CMK (cell line): Measurements from ENCODE around the gene ARMC3.

Source experiments
- DNase-seq: peaks from one replicate; pipeline ENCODE4 v3.0.0-alpha.2; 2010; ENCODE audit warnings: low read depth

ARMC3 gene

DNA sequence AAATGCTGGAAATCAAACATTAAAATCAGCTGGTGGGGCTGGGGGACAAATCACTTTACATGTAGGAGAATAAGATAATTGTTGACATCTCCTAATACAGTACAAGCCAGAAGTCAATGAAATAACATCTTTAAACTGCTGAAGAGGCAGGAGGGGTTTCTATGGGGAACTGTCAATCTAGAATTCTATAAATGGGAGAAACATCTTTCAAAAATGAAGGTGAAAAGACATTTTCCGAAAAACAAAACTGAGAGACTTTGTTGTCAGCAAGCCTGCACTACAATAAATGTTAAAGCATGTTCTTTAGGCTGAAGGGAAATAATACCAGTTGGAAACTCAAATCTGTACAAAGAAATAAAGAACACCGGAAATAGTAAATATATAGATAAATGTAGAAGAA, 150.3 kb downstream of the ARMC3 start:
- DNase-seq: no peak

DNA sequence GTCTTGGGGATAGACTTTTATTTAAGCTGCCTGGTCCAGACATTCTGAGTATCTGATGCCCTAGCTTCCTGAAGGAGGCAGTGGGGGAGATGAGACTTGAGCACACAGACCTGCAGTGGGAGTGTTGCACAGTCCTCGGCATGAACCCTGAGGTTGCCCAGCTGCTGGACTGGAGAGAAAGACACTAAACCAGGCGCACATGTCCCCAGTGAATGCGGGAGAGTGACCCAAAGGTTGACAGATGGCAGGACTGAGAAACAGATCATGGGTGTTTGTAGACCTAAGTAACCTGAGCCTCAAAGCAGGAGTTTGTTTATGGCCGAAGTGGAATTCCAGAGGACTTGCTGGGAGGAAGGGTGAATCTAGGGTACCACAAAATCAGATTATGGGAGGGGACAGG, 151.8 kb downstream of the ARMC3 start:
- DNase-seq: no peak

DNA sequence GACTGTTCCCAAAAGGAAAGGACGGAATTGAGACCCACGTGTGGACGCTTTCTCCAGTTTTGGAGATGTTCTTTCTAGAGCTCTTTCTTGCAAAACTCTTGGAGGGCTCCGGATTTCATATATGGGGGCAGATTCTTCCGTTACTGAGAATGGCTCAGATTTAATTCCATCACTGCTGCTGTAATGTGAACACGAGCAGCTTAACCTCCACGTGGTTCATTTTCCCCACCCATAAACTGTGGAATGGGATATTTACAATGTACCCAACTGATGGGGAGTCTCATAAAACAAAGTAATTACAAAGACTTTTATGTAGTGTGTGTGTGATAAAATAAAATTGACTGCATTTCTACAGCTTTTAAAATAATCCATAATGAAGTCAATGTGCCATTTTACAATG, 152.4 kb downstream of the ARMC3 start:
- DNase-seq: no peak

DNA sequence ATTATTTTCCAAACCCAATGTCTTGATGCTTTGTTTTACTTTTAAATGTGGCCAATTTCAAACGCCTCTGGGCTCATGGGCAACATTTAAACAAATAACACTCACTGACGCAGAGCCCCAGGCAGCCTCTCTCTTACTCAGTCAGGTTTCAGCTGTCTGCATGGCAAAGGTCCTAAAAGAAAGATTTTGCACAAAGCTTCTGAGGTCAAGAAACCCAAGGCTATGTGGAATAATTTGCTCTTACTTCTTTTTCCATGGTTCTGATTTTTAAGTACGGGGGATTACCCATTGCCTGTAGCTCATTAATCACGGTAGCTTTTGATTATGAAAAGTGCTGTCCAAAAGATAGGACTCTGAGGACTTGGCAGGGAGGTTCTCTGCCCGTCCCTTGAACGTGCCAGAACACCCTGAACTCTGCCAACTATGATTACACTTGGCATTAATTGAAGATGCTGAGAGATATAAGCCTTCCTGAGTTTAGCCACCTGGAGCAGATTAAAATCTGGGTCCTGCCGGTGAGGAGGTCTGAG, 153.4 kb downstream of the ARMC3 start:
- no peak for DNase-seq

DNA sequence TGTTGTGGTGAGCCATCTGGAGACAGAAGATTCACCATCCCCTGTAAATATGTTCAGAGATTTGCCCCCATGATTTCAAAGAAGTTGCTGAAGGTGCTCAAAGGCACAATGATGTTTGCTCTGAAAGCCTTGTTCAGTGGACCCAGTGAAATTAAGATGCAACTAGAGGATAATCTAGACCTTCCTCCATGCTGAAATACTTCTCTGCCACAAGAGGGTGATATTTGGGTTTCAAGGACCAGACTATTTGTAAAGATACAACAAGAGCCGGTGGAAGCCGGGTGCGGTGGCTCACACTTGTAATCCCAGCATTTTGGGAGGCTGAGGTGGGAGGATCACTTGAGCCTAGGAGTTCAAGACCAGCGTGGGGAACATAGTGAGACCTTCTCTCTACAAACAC, 154.0 kb downstream of the ARMC3 start:
- no peak for DNase-seq
